SK-N-SH treated with all-trans-retinoic acid at 6 μM for 48 hours (cell line): Measurements from ENCODE around the gene SHB.

ENCODE experiments used
- BACH2 ChIP-seq: fragments of 250-450 bp; sonication (Bioruptor Pico); IDR thresholded peaks from 2 replicates; pipeline ENCODE4 v1.9.0; 2021; ENCODE audit warnings: mild to moderate bottlenecking, borderline replicate concordance
- CREB5 ChIP-seq: fragments of 250-450 bp; sonication (Bioruptor Pico); IDR thresholded peaks from 2 replicates; pipeline ENCODE4 v1.5.1; 2020; ENCODE audit warnings: low read depth, mild to moderate bottlenecking, moderate library complexity
- CSDC2 ChIP-seq: fragments of 250-450 bp; sonication (Bioruptor Pico); IDR thresholded peaks from 2 replicates; pipeline ENCODE4 v1.5.0; 2020; ENCODE audit warnings: mild to moderate bottlenecking, moderate library complexity
- ISL1 ChIP-seq: fragments of 250-450 bp; sonication (Bioruptor Pico); IDR thresholded peaks from 2 replicates; pipeline ENCODE4 v2.1.2; 2022; ENCODE audit warnings: mild to moderate bottlenecking, moderate library complexity
- OSR1 ChIP-seq: fragments of 250-450 bp; sonication (Bioruptor Pico); IDR thresholded peaks from 2 replicates; pipeline ENCODE4 v1.8.0; 2022; ENCODE audit warnings: moderate library complexity, mild to moderate bottlenecking, inconsistent platforms
- PATZ1 ChIP-seq: fragments of 250-450 bp; sonication (Bioruptor Pico); IDR thresholded peaks from 2 replicates; pipeline ENCODE4 v1.8.0; 2020; ENCODE audit warnings: mild to moderate bottlenecking, moderate library complexity, borderline replicate concordance
- PPARA ChIP-seq: fragments of 250-450 bp; sonication (Bioruptor Pico); IDR thresholded peaks from 2 replicates; pipeline ENCODE4 v1.5.0; 2020; ENCODE audit warnings: mild to moderate bottlenecking, borderline replicate concordance
- TOX ChIP-seq: fragments of 250-450 bp; sonication (Bioruptor Pico); IDR thresholded peaks from 2 replicates; pipeline ENCODE4 v1.8.0; 2021; ENCODE audit warnings: mild to moderate bottlenecking, moderate library complexity, borderline replicate concordance
- ZC3H10 ChIP-seq: fragments of 250-450 bp; sonication (Bioruptor Pico); IDR thresholded peaks from 2 replicates; pipeline ENCODE4 v1.5.1; 2021; ENCODE audit warnings: mild to moderate bottlenecking, moderate library complexity
- ZFP3 ChIP-seq: fragments of 250-450 bp; sonication (Bioruptor Pico); IDR thresholded peaks from 2 replicates; pipeline ENCODE4 v1.5.0; 2020; ENCODE audit warnings: mild to moderate bottlenecking, moderate library complexity

- TF ChIP-seq ZC3H10 (CRISPR knock-in tag) = no peak
- no peak for TF ChIP-seq BACH2
- no peak for TF ChIP-seq PATZ1 (CRISPR knock-in tag)
- TF ChIP-seq ISL1 (CRISPR knock-in tag) = no peak
- TF ChIP-seq PPARA = no peak
- no peak for TF ChIP-seq TOX (CRISPR knock-in tag)
- TF ChIP-seq OSR1 = no peak
- no peak for TF ChIP-seq CSDC2 (CRISPR knock-in tag)
- TF ChIP-seq ZFP3 = no peak
- no peak for TF ChIP-seq CREB5 (CRISPR knock-in tag)
Measured at GRCh38 chr9:38039907-38040682, 28.9 kb downstream of the SHB start.
